Measurements from ENCODE around the gene LTBP1.

The LTBP1 gene, protein sequence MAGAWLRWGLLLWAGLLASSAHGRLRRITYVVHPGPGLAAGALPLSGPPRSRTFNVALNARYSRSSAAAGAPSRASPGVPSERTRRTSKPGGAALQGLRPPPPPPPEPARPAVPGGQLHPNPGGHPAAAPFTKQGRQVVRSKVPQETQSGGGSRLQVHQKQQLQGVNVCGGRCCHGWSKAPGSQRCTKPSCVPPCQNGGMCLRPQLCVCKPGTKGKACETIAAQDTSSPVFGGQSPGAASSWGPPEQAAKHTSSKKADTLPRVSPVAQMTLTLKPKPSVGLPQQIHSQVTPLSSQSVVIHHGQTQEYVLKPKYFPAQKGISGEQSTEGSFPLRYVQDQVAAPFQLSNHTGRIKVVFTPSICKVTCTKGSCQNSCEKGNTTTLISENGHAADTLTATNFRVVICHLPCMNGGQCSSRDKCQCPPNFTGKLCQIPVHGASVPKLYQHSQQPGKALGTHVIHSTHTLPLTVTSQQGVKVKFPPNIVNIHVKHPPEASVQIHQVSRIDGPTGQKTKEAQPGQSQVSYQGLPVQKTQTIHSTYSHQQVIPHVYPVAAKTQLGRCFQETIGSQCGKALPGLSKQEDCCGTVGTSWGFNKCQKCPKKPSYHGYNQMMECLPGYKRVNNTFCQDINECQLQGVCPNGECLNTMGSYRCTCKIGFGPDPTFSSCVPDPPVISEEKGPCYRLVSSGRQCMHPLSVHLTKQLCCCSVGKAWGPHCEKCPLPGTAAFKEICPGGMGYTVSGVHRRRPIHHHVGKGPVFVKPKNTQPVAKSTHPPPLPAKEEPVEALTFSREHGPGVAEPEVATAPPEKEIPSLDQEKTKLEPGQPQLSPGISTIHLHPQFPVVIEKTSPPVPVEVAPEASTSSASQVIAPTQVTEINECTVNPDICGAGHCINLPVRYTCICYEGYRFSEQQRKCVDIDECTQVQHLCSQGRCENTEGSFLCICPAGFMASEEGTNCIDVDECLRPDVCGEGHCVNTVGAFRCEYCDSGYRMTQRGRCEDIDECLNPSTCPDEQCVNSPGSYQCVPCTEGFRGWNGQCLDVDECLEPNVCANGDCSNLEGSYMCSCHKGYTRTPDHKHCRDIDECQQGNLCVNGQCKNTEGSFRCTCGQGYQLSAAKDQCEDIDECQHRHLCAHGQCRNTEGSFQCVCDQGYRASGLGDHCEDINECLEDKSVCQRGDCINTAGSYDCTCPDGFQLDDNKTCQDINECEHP (N-terminal part only)

DNA sequence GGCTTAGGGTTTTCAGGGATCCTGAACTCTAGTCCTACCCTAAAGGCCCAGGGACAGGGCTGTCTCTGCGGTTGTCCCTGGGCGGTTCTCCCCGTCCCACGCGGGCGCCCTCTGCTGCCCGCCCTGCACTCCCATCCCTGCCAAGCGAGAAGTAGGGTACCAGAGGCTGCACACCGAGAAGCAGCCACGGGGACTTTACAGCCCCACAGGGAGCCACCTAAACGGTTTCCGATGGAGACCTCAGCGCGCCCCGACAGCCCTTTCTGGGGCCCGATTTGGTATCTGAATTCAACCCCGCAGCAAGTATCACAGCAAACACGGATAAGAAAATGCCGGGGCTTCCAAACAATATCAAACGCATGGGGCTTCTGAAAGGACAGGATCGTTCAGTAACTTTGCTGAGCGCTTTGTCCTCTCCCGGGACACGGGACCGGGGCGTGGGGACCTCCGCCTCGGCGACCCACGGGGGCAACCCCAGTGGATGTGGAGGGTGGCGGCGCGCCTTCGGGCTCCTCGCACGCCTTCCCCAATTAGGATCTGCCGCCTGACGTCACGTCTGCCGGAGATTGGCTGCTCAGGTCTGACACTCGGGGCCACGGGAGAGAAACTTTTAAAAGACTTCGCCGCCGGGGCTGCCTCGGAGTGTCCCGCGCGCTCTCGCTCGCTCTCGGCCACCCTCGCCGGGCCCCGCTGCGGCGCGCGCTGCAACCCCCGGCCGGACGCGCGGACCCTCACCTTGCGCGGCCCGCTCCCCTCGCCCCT is at the start of gene LTBP1:
Gene LTBP1 (plus strand): TSS at position 640 of the 762 bp plus-strand sequence. CDS start 372 bp downstream, outside the sequence.
- Histone ChIP-seq H3K36me3 (ENCODE audit: control insufficient read depth, insufficient read depth, low read length) (no peaks in the 10 kb centered on the region), H3K4me3 (replicated peaks; ENCODE audit: low read depth, low read length) (peak within 1 kb of the TSS; percentile 68), H3K27me3 (replicated peaks; ENCODE audit: control insufficient read depth, insufficient read depth, low read length) (no peaks in the 10 kb centered on the region)
- DNase-seq (ENCODE audit: extremely low read depth, insufficient read length): peak; percentile 66
- TF ChIP-seq, protein P1, sequence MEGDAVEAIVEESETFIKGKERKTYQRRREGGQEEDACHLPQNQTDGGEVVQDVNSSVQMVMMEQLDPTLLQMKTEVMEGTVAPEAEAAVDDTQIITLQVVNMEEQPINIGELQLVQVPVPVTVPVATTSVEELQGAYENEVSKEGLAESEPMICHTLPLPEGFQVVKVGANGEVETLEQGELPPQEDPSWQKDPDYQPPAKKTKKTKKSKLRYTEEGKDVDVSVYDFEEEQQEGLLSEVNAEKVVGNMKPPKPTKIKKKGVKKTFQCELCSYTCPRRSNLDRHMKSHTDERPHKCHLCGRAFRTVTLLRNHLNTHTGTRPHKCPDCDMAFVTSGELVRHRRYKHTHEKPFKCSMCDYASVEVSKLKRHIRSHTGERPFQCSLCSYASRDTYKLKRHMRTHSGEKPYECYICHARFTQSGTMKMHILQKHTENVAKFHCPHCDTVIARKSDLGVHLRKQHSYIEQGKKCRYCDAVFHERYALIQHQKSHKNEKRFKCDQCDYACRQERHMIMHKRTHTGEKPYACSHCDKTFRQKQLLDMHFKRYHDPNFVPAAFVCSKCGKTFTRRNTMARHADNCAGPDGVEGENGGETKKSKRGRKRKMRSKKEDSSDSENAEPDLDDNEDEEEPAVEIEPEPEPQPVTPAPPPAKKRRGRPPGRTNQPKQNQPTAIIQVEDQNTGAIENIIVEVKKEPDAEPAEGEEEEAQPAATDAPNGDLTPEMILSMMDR (IDR thresholded peaks at IDR 0.05; ENCODE audit: insufficient read depth, low read length, poor library complexity, severe bottlenecking): peak; percentile 94

DNA sequence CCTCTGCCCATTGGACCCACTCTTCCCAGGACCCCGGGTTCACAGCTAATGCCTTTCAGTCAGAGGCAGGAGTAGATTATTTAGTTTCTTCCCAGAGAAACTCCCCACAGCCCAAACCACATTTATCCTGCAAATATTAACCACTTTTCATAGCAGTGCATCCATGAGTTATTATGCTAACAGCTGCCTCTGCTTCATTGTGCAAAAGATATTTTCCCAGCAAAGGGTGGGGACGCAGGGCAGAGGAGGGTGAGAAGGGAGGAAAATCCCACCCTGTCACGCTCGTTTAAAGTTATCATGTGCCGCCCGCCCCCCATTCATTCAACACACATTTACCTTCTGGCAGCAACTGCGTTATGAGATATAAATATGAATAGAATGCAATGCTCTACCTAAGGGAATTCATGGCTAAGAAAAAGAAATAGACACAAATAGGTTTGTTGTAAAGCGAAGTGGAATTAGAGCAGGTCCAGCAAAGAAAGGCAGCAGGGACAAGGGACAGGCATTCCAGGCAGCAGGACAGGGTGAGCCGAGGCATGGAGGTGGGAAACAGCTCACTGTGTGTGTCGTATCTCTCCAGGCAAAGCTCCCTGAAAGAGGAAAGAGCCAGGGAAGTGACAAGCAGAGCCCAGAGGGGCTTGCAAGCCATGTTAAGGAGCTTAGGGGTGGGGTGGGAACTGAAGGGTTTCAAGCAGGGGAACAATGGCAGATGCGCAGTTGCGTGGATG is 46.3 kb upstream of the LTBP1 start:
- Histone ChIP-seq H3K36me3 (ENCODE audit: control insufficient read depth, insufficient read depth, low read length) (no peaks in the 10 kb centered on the region), H3K27me3 (replicated peaks; ENCODE audit: control insufficient read depth, insufficient read depth, low read length) (no peaks in the 10 kb centered on the region; the same call in 1 of the 2 replicates), H3K4me3 (replicated peaks; ENCODE audit: low read depth, low read length) (no peak overlapping the region)
- no peak for DNase-seq (ENCODE audit: extremely low read depth, insufficient read length)
- TF ChIP-seq, protein P1 (IDR thresholded peaks at IDR 0.05; ENCODE audit: insufficient read depth, low read length, poor library complexity, severe bottlenecking): no peak

DNA sequence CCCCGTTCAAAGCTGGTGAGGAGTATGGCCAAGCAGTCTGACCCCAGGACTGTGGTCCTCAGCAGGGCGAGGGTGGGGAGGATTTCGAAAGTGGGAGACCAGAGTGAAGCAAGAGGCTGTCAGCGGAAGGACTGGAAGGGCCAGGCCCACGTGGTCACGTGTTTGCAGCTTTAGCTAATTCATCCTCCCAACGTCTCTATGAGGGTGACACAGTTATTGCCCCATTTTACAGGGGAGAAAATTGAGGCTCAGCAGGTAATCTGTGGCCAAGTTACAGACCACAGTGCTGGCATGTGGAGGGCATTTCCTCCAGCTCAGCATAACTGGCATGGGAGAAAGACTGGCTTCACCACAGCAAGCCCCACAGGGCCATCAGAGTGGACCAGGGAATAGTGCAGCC is 45.4 kb upstream of the LTBP1 start:
- TF ChIP-seq, protein P1 (IDR thresholded peaks at IDR 0.05; ENCODE audit: insufficient read depth, low read length, poor library complexity, severe bottlenecking): no peak
- Histone ChIP-seq H3K4me3 (replicated peaks; ENCODE audit: low read depth, low read length) (no peak overlapping the region), H3K27me3 (replicated peaks; ENCODE audit: control insufficient read depth, insufficient read depth, low read length) (no peaks in the 10 kb centered on the region; the same call in 1 of the 2 replicates), H3K36me3 (ENCODE audit: control insufficient read depth, insufficient read depth, low read length) (no peaks in the 10 kb centered on the region)
- no peak for DNase-seq (ENCODE audit: extremely low read depth, insufficient read length)

DNA sequence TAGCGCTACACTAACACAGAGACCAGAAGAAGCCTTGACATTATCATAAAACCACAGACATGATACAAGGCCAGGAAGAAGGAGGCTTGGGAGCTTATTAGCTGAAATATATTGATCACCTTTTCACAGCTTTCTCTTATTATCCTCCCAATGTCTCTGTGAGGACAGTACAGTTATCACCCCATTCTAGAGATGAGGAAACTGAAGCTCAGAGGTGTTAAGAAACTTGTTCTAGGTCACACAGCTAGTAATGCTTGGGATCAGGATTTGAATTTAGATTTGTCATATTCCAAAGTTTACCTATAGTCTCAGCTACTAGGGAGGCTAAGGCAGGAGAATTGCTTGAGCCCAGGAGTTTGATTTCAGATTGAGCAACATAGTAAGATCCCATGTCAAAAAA is 44.6 kb upstream of the LTBP1 start:
- TF ChIP-seq, protein P1 (IDR thresholded peaks at IDR 0.05; ENCODE audit: insufficient read depth, low read length, poor library complexity, severe bottlenecking): no peak
- Histone ChIP-seq H3K4me3 (replicated peaks; ENCODE audit: low read depth, low read length) (no peak overlapping the region), H3K36me3 (ENCODE audit: control insufficient read depth, insufficient read depth, low read length) (no peaks in the 10 kb centered on the region), H3K27me3 (replicated peaks; ENCODE audit: control insufficient read depth, insufficient read depth, low read length) (no peaks in the 10 kb centered on the region; the same call in 1 of the 2 replicates)
- no peak for DNase-seq (ENCODE audit: extremely low read depth, insufficient read length)

Data from GM06990 (cell line).